HTR-8/SVneo (cell line): ENCODE measurements around the gene ASRGL1.
"Not testable (repeated sequence)": the region's sequence is repeated elsewhere in the genome, so short reads cannot be mapped to it uniquely, and the experiment has no call there.

Experiments
- DNase-seq: peaks from one replicate; pipeline ENCODE4 v3.0.0; 2011; ENCODE audit warnings: low spot score, mixed read lengths; ENCODE audit not compliant: insufficient read length
- FAIRE-seq: peaks from 2 replicates; lab custom pipeline; 2011; peaks lifted over from hg19 to GRCh38; lab: Jason Lieb, UNC

ASRGL1 gene

DNA sequence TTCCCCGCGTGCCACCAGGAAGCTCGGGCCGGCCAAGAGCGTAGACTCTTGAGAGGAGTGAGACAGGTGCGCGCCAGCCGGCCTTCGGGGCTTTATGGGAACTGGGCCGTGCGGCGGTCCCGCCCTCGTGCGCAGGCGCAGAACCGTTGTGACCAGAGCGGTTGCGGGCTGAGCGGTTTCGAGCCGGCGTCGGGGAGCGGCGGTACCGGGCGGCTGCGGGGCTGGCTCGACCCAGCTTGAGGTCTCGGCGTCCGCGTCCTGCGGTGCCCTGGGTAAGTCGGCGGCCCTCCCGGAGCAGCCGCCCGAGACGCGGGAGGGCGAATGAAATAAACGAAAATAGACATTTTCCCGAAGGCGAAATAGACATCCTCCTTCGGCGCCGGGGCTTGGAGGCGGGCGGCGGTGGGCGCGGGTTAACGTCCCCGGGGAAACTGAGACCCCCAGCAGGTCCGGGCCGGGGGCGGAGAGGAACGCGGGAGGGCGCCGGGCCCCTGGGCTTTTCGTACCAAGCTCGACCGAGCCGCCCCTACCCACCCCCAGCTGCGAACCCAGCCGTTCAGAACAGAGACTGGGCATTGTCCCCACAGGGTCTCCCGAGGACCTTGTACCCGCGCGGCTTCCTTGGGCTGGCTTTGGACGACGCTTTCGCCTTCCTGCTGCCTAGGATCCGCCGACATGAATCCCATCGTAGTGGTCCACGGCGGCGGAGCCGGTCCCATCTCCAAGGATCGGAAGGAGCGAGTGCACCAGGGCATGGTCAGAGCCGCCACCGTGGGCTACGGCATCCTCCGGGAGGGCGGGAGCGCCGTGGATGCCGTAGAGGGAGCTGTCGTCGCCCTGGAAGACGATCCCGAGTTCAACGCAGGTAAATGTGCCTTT, at the start of gene ASRGL1:
Gene ASRGL1, plus strand, starts transcription at position 146 of the 879 bp plus-strand sequence. Its CDS starts 530 bp downstream, at position 676.
- FAIRE-seq (no peak), DNase-seq (peak; percentile 55)

DNA sequence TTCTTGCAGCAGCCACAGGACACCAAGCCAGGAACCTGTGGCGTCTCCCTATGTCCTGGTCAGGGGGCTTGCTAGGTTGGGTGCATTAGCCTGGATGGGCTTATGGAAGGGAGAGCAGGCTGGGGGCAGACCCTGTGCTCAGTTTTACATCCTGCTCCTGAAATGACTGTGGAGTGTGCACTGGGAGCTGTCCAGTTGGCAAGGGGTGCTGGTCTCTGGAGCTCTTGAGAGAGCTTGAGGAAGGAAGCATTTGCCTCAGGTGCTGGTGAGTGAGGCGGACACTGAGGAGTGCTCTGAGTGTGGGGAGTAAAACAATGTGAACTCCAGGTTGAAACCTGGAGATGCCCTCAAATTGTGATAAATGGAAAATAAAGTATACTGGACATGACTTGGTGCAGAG, 41.7 kb upstream of the ASRGL1 start:
- FAIRE-seq (no peak), DNase-seq (no peak)

- DNase-seq (no peak), FAIRE-seq (no peak)
These were observed 38.3 kb upstream of the ASRGL1 start, which contains the start of gene SCGB1D4 for GRCh38 chr11:62298975-62299374. Gene SCGB1D4, minus strand, starts transcription at chr11:62299075. Its CDS starts 65 bp downstream, at chr11:62299010.

DNA sequence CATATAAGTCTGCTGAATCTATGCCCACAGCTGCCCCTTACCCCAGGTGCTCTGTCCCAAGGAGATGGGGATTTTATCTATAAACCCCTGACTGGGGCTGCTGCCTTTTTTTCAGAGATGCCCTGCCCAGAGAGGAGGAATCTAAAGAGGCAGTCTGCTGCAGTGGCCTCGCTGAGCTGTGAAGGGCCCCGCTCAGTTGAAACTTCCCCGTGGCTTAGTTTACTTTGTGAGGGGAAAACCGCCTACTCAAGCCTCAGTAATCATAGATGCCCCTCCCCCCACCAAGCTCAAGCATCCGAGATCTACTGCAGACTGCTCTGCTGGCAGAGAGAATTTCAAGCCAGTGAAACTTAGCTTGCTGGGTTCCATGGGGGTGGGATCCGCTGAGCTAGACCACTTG, 31.0 kb upstream of the ASRGL1 start:
- DNase-seq (no peak), FAIRE-seq (no peak)

- FAIRE-seq (no peak), DNase-seq (no peak)
These were observed 29.3 kb upstream of the ASRGL1 start for GRCh38 chr11:62307950-62308349.

- no peak for FAIRE-seq
- no peak for DNase-seq
These were observed 27.3 kb upstream of the ASRGL1 start for GRCh38 chr11:62309991-62310390.

DNA sequence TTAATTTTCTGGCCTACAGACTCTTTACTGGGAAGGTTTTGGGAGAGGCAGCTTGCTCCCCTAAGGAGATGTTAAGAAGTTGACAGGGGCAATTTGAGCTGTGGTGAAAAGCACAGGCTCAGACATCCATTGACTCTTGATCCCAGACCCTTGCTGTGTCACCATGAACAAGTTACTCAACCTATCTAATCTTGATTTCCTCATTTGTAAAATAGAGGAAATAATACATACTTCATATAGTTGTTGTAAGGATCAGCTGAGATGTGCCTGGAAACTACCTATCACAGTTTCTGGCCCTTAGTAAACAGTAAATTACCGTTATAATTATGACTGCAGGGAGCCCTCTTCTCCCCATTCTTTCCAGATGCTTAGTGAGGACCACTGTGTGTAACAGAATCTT, 21.8 kb upstream of the ASRGL1 start:
- no peak for FAIRE-seq

GRCh38 chr11:62322524-62322923, 14.7 kb upstream of the ASRGL1 start:
- no peak for FAIRE-seq
- no peak for DNase-seq

More for the DNA sequence above, 21.8 kb upstream of the ASRGL1 start:
- no peak for DNase-seq

DNA sequence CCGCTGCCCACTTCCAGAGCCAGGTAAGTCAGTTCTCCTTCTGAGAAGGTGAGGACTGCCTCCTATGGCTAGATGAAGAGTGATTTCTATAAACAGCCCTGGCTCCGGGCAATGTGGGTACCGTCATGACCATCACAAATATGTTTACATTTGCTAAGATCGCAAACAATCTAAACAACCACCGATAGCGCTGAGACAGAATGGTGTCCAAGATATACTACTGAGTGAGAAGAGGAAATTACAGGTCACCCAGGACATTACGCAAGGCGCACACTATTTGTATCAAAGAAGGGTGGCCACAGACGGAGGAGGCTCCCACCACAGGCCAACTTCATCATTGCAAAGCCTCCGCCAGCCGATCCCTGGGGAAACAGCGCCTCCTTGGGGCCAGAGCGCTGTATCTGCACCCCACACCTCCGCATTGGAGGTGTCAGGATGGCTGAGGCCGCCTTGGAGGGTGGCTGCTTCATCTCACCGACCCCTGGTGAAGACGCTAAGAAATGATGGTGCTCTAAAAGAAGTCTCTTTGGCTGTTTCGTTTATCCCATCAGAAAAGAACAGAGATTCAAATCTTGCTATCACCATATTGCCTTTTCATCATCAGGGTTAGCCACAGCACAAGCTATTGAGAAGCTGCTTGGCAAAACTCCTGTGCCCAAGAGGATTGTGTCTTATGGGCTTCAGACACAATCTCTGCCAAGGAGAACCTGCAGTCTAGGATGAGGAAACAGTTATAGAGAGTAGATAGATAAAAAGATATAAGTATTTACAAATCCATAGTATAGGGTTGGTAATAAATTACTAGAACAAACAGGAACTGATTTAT, 12.3 kb upstream of the ASRGL1 start:
- DNase-seq (peak; percentile 49), FAIRE-seq (no peak)

- not testable (repeated sequence) for FAIRE-seq, DNase-seq
These were observed 11.5 kb upstream of the ASRGL1 start for GRCh38 chr11:62325781-62326180.

- FAIRE-seq, DNase-seq: not testable (repeated sequence)
These were observed 10.5 kb upstream of the ASRGL1 start for GRCh38 chr11:62326719-62327118.

GRCh38 chr11:62327541-62327940, 9.7 kb upstream of the ASRGL1 start:
- not testable (repeated sequence) for DNase-seq, FAIRE-seq

DNA sequence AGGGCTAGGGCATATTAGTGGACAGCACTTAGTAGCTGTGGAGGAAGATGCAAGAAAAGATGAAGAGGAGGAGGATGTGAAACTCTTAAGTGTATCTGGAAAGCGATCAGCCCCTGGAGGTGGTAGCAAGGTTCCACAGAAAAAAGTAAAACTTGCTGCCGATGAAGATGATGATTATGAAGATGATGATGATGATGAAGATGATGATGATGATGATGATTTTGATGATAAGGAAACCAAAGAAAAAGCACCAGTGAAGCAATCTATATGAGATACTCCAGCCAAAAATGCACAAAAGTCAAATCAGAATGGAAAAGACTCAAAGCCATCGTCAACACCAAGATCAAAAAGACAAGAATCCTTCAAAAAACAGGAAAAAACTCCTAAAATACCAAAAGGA, 6.0 kb upstream of the ASRGL1 start:
- DNase-seq, FAIRE-seq: not testable (repeated sequence)

- FAIRE-seq (no peak), DNase-seq (no peak)
These were observed 3.5 kb upstream of the ASRGL1 start for GRCh38 chr11:62333768-62334167.

GRCh38 chr11:62336949-62337302, 322 bp upstream of the ASRGL1 start:
- DNase-seq, FAIRE-seq: not testable (repeated sequence)

DNA sequence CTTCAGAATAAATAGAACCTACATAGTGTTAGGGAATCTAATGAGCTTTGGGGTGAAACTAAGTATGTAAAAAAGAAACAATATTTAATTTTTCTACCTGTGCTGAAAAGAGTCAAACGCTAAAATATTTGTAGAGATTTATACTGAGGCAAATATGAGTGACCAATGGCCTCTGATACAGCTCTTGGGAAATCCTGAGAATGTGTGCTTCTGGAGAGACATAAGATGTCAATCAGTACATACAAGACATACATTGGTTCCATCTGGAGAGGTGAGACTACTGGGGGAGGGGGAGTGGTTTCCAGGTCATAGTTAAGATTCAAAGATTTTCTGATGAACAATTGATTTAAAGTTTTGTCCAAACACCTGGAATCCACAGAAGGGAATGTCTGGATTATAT, 970 bp downstream of the ASRGL1 start:
- DNase-seq (no peak), FAIRE-seq (no peak)

GRCh38 chr11:62340269-62340901, 3.1 kb downstream of the ASRGL1 start:
- FAIRE-seq (no peak), DNase-seq (peak; percentile 38)

DNA sequence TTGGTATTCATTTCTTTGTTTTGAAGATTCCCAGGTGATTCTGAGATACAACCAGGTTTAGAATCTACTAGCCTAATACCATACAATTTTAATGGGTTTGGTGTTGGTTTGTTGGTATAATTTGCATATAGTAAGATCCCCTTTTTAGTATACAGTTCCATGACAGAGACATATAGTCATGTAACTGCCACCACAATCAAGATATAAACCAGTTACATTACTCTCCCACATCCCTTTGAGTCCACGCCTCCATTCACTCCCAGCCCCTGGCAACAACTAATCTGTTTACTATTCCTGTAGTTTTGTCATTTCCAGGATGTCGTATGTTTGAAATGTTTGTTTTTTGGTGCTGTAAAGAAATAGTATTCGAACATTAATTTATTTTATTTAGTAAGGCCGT, 4.3 kb downstream of the ASRGL1 start:
- FAIRE-seq (no peak), DNase-seq (no peak)

DNA sequence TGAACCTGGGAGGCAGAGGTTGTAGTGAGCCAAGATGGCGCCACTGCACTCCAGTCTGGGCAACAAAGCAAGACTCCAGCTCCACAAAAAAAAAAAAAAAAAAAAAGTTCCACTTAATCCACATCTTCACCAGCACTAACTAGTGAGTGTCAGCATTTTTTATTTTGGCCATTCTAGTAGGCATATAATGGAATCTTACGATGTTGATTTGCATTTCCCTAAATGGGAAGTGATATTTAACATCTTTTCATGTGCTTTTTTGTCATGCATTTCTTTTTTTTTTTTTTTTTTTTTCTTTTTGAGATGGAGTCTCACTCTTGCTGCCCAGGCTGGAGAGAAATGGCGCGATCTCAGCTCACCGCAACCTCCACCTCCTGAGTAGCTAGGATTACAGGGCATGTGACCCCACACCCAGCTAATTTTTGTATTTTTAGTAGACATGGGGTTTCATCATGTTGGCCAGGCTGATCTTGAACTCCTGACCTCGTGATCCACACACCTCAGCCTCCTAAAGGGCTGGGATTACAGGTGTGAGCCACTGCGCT, 6.5 kb downstream of the ASRGL1 start:
- DNase-seq, FAIRE-seq: not testable (repeated sequence)

- FAIRE-seq, result no peak
- no peak for DNase-seq
These were observed 7.0 kb downstream of the ASRGL1 start for GRCh38 chr11:62344210-62344609.
